Psoas muscle (tissue), 8 donors: ENCODE data around the gene KIAA1614. TPM values are rescaled to one million over a fixed set of nuclear protein-coding genes. Genes with fewer than 3 reads are reported as not detected.

Experiments
- ATAC-seq, 4 donors: fragments of 200-7000 bp; cut with Tn5 transposase; one replicate each; pipeline ENCODE4 v1.9.1; 2020; ENCODE audit warnings: moderate library complexity in 3 of 4, mild to moderate bottlenecking in 2 of 4
- DNase-seq, 2 donors: peaks; one replicate each; pipeline ENCODE4 v3.0.0-alpha.2; 2020
- H3K27ac ChIP-seq: fragments of 200-600 bp; one replicate; pipeline ENCODE4 v1.8.0; 2022
- H3K27me3 ChIP-seq, 3 donors: fragments of 200-600 bp in 1 of 3; one replicate each; pipeline versions ENCODE4 v1.6.1 to v1.8.0; 2013 to 2022; ENCODE audit warnings: low read length in 2 of 3, mild to moderate bottlenecking in 2 of 3, moderate library complexity in 1 of 3; ENCODE audit not compliant: insufficient read depth in 3 of 3
- H3K36me3 ChIP-seq, 2 donors: fragments of 200-600 bp in 1 of 2; one replicate each; pipeline versions ENCODE4 v1.6.1 to v1.8.0; 2013 to 2022; ENCODE audit warnings: low read depth in 1 of 2, mild to moderate bottlenecking in 1 of 2, moderate library complexity in 1 of 2; ENCODE audit not compliant: insufficient read depth in 1 of 2
- H3K4me1 ChIP-seq: fragments of 200-600 bp; one replicate; pipeline ENCODE4 v1.8.0; 2022
- H3K4me3 ChIP-seq: fragments of 200-600 bp; one replicate; pipeline ENCODE4 v1.8.0; 2022; ENCODE audit warnings: mild to moderate bottlenecking
- H3K9me3 ChIP-seq: fragments of 200-600 bp; one replicate; pipeline ENCODE4 v1.8.0; 2022
- CTCF ChIP-seq: fragments of 200-600 bp; IDR thresholded peaks from one replicate; pipeline ENCODE4 v1.8.0; 2022; ENCODE audit warnings: antibody characterized with exemption
- WGBS, 3 donors: extraction: QIAGEN DNeasy Blood & Tissue Kit; methylation state at CpG; one replicate each; pipeline versions ENCODE4 v1.1.6 to v1.1.7; 2013; 5-methylcytosine and 5-hydroxymethylcytosine counted together
- intact Hi-C, 2 donors: fragments of 100-400 bp; cut with DNase I; formaldehyde crosslinking; loops; one replicate each; pipeline versions ENCODE4 v1.11.0 to v1.14.2; 2022
- polyA plus RNA-seq, 3 donors: library from polyadenylated mRNA; stranded (reverse); fragments of 200-250 nt; gene quantifications; one replicate each; pipeline ENCODE4 v1.2.3, GENCODE V29; 2013
- total RNA-seq, 4 donors: library from RNA; stranded (reverse); fragmentation: NEBNext Ultra II Directional in 2 of 4; extraction: Animal tissue kit (Norgen Biotek cat#: 25700) in 2 of 4; gene quantifications; one replicate each; pipeline versions ENCODE4 v1.2.1 to v1.2.4, GENCODE V29; 2021 to 2023
- donor health status: healthy with polysubstance abuse.
- donor health status: DM: no; HTN: no; CAD: no; lungs with moderate emphysema.
- donor health status: Bipolar disorder and iron deficiency.
- donor health status: healthy.
- donor health status: DM: yes; HTN: yes; CAD: no.
- donor health status: DM: no; HTN: no; CAD: no.
- donor health status: DM: no; HTN: no; CAD: no.
- donor health status: DM: yes; HTN: yes; CAD: no.

Gene KIAA1614
- total and polyA plus RNA-seq, 7 donors: 0.45 to 1.6 (median 0.88) TPM

- intact Hi-C loops: loop anchor here in 1 of 2 donors (10.0 kb wide), 1 partner anchor 198 kb away; the partner anchor contains the start of gene IER5
- no peaks in the 10 kb centered on the region for H3K9me3 ChIP-seq
- ATAC-seq (no peak), DNase-seq (no peak)
- no peaks in the 10 kb centered on the region for H3K27me3 ChIP-seq
- WGBS, 3 donors: 95 to 99% (median 95%) methylated on average over 2 of the region's 2 CpGs
- H3K4me1 ChIP-seq: no peaks in the 10 kb centered on the region
- H3K36me3 ChIP-seq: peaks cover 0 to 22% of the 10 kb centered on the region in 2 donors
- no peak overlapping the region for H3K4me3 ChIP-seq
- no peak overlapping the region for H3K27ac ChIP-seq
- TF ChIP-seq CTCF: no peak
Observed at GRCh38 chr1:180886338-180886737, 26.4 kb upstream of the KIAA1614 start.

- WGBS, 3 donors: 95 to 98% (median 98%) methylated on average over 7 of the region's 7 CpGs
- no peak for TF ChIP-seq CTCF
Observed at GRCh38 chr1:180887841-180888240, 24.9 kb upstream of the KIAA1614 start.

GRCh38 chr1:180888870-180889269, 23.8 kb upstream of the KIAA1614 start:
- no peak for TF ChIP-seq CTCF
- H3K27ac ChIP-seq: no peak overlapping the region
- 94 to 100% (median 96%) methylated on average over 1 of the region's 1 CpG for WGBS, 3 donors
- ATAC-seq: no peak
- no peaks in the 10 kb centered on the region for H3K4me1 ChIP-seq
- no peaks in the 10 kb centered on the region for H3K9me3 ChIP-seq
- intact Hi-C loops: loop anchor here in 1 of 2 donors (10.0 kb wide), 1 partner anchor 196 kb away; the partner anchor contains the start of gene IER5
- peaks cover 0 to 19% of the 10 kb centered on the region in 2 donors for H3K36me3 ChIP-seq
- no peak for DNase-seq
- no peaks in the 10 kb centered on the region for H3K27me3 ChIP-seq
- H3K4me3 ChIP-seq: no peak overlapping the region

More at GRCh38 chr1:180887841-180888240, 24.9 kb upstream of the KIAA1614 start:
- Histone ChIP-seq H3K36me3 (peaks cover 0 to 22% of the 10 kb centered on the region in 2 donors), H3K4me1 (no peaks in the 10 kb centered on the region), H3K27ac (no peak overlapping the region), H3K4me3 (no peak overlapping the region), H3K27me3 (no peaks in the 10 kb centered on the region), H3K9me3 (no peaks in the 10 kb centered on the region)
- DNase-seq (no peak), ATAC-seq (no peak)
- intact Hi-C loops: loop anchor here in 1 of 2 donors (10.0 kb wide), 1 partner anchor 197 kb away; the partner anchor contains the start of gene IER5

- intact Hi-C loops: loop anchor here in 1 of 2 donors (10.0 kb wide), 1 partner anchor 195 kb away; the partner anchor contains the start of gene IER5
- H3K27ac ChIP-seq: no peak overlapping the region
- no peak overlapping the region for H3K4me3 ChIP-seq
- 74 to 84% (median 75%) methylated on average over 2 of the region's 2 CpGs for WGBS, 3 donors
- TF ChIP-seq CTCF: no peak
- ATAC-seq (no peak), DNase-seq (no peak)
- no peaks in the 10 kb centered on the region for H3K9me3 ChIP-seq
- peaks cover 0 to 14% of the 10 kb centered on the region in 2 donors for H3K36me3 ChIP-seq
- no peaks in the 10 kb centered on the region for H3K4me1 ChIP-seq
- H3K27me3 ChIP-seq: no peaks in the 10 kb centered on the region
Observed at GRCh38 chr1:180889325-180889724, 23.4 kb upstream of the KIAA1614 start.

- Histone ChIP-seq H3K4me3 (no peak overlapping the region), H3K36me3 (peaks cover 0 to 5% of the 10 kb centered on the region in 2 donors), H3K27me3 (no peaks in the 10 kb centered on the region), H3K4me1 (no peaks in the 10 kb centered on the region), H3K27ac (no peak overlapping the region), H3K9me3 (no peaks in the 10 kb centered on the region)
- ATAC-seq: no peak
- no peak for TF ChIP-seq CTCF
- no peak for DNase-seq
- intact Hi-C loops: no loop called here
- WGBS, 3 donors: 67 to 74% (median 68%) methylated on average over 5 of the region's 5 CpGs
Observed at GRCh38 chr1:180892272-180892671, 20.4 kb upstream of the KIAA1614 start.
